Endothelial cell of umbilical vein (primary cell): ENCODE results near the gene ARHGEF1. TPM values are rescaled to one million over a fixed set of nuclear protein-coding genes. Genes with fewer than 3 reads are reported as not detected.
"Not testable (repeated sequence)": the region's sequence is repeated elsewhere in the genome, so short reads cannot be mapped to it uniquely, and the experiment has no call there.

Source experiments
- BruUV-seq: library from RNA; stranded (reverse); fragments of 400-500 nt; replicated peaks from 2 replicates; lab custom pipeline; 2021; lab: Mats Ljungman, UMichigan
- CTCF ChIA-PET: fragments of 300-600, 350-600 bp; sonication (Branson Sonifier 250); formaldehyde crosslinking; loops from one replicate; lab custom pipeline; 2021; ENCODE audit warnings: antibody characterized with exemption, inconsistent platforms; lab: Charles Lee
- POLR2A ChIA-PET: fragments of 300-600, 350-600 bp; sonication (Branson Sonifier 250); formaldehyde crosslinking; loops from one replicate; lab custom pipeline; 2021; ENCODE audit warnings: antibody characterized with exemption, inconsistent platforms; lab: Charles Lee
- DNase-seq: peaks from one replicate; pipeline ENCODE4 v3.0.0-alpha.2; 2011; ENCODE audit warnings: low read depth, low spot score
- FAIRE-seq: peaks from 2 replicates; lab custom pipeline; 2011; peaks lifted over from hg19 to GRCh38; lab: Jason Lieb, UNC
- H2AFZ ChIP-seq: 2 replicates; pipeline ENCODE4 v1.6.0; 2012; ENCODE audit warnings: low read depth, low read length, control low read depth, inconsistent platforms
- H3K27ac ChIP-seq: 2 replicates; pipeline ENCODE4 v1.5.1; 2011; ENCODE audit warnings: low read depth, mild to moderate bottlenecking, control low read depth, low read length, moderate library complexity; ENCODE audit not compliant: insufficient read depth
- H3K27me3 ChIP-seq, 2 experiments: 2 replicates each; pipeline versions ENCODE4 v1.6.0 to v1.6.1; 2011; ENCODE audit warnings: low read length in 2 of 2, mixed read lengths in 1 of 2; ENCODE audit not compliant: control insufficient read depth in 2 of 2, insufficient read depth in 2 of 2
- H3K36me3 ChIP-seq, 2 experiments: 2 replicates in 1 of 2; 3 replicates in 1 of 2; pipeline ENCODE4 v1.5.1; 2011; ENCODE audit warnings: low read length in 2 of 2, mild to moderate bottlenecking in 1 of 2, moderate library complexity in 1 of 2; ENCODE audit not compliant: control insufficient read depth in 2 of 2, insufficient read depth in 2 of 2; ENCODE audit errors: extremely low read depth in 1 of 2
- H3K4me1 ChIP-seq: 3 replicates; pipeline ENCODE4 v1.5.1; 2011; ENCODE audit warnings: mild to moderate bottlenecking, low read length; ENCODE audit not compliant: control insufficient read depth, insufficient read depth; ENCODE audit errors: extremely low read depth
- H3K4me2 ChIP-seq: 2 replicates; pipeline ENCODE4 v1.6.1; 2011; ENCODE audit warnings: low read length, control low read depth, mixed read lengths; ENCODE audit not compliant: insufficient read depth
- H3K4me3 ChIP-seq, 3 experiments: fragments of 200-600 bp in 1 of 3; sonication (generic), shearing (Covaris generic) in 1 of 3; replicated peaks in 1 of 3; 2 replicates each; pipeline ENCODE4 v1.5.1; 2011 to 2016; ENCODE audit warnings: control low read depth in 3 of 3, low read length in 3 of 3, mild to moderate bottlenecking in 2 of 3, inconsistent platforms in 1 of 3, low read depth in 1 of 3, moderate library complexity in 1 of 3; ENCODE audit not compliant: insufficient read depth in 1 of 3
- H3K79me2 ChIP-seq: 2 replicates; pipeline ENCODE4 v1.6.0; 2012; ENCODE audit warnings: low read length, inconsistent platforms; ENCODE audit not compliant: control insufficient read depth, insufficient read depth
- H3K9ac ChIP-seq: replicated peaks from 2 replicates; pipeline ENCODE3; 2011; ENCODE audit warnings: low read length, control low read depth; ENCODE audit not compliant: insufficient read depth; ENCODE audit errors: extremely low read depth
- H3K9me1 ChIP-seq: replicated peaks from 3 replicates; pipeline ENCODE4 v1.6.0; 2011; ENCODE audit warnings: mild to moderate bottlenecking, low read length; ENCODE audit not compliant: control insufficient read depth, insufficient read depth; ENCODE audit errors: extremely low read depth
- H3K9me3 ChIP-seq: replicated peaks from 2 replicates; pipeline ENCODE4 v1.5.1; 2012; ENCODE audit warnings: low read length, inconsistent platforms; ENCODE audit not compliant: control insufficient read depth, insufficient read depth
- H4K20me1 ChIP-seq: replicated peaks from 2 replicates; pipeline ENCODE3; 2011; ENCODE audit warnings: mild to moderate bottlenecking, low read length; ENCODE audit not compliant: control insufficient read depth, insufficient read depth; ENCODE audit errors: extremely low read depth
- CTCF ChIP-seq, 2 donors: IDR thresholded peaks; 1 replicate in 1 of 2; 2 replicates in 1 of 2; pipeline ENCODE4 v1.5.1; 2011; ENCODE audit warnings: low read length in 2 of 2, mild to moderate bottlenecking in 2 of 2, moderate library complexity in 2 of 2, control low read depth in 1 of 2, inconsistent platforms in 1 of 2, low read depth in 1 of 2; ENCODE audit not compliant: insufficient read depth in 1 of 2; ENCODE audit errors: extremely low read depth in 1 of 2
- EZH2 ChIP-seq: IDR thresholded peaks from 2 replicates; pipeline ENCODE4 v1.6.1; 2012; ENCODE audit warnings: borderline replicate concordance, low read depth, mild to moderate bottlenecking, moderate library complexity, low read length, inconsistent platforms; ENCODE audit not compliant: severe bottlenecking
- FOS ChIP-seq: IDR thresholded peaks from 2 replicates; pipeline ENCODE4 v1.6.1; 2011; ENCODE audit warnings: mild to moderate bottlenecking, low read length, moderate library complexity, borderline replicate concordance; ENCODE audit not compliant: insufficient read depth
- GATA2 ChIP-seq: IDR thresholded peaks from 2 replicates; pipeline ENCODE4 v1.7.0; 2011; ENCODE audit warnings: low read depth, mild to moderate bottlenecking, moderate library complexity, mixed read lengths, low read length; ENCODE audit not compliant: insufficient read length, insufficient read depth
- MYC ChIP-seq: IDR thresholded peaks from one replicate; pipeline ENCODE4 v1.6.1; 2011; ENCODE audit warnings: mild to moderate bottlenecking, low read depth, low read length
- POLR2A ChIP-seq: IDR thresholded peaks from 2 replicates; pipeline ENCODE4 v1.6.1; 2012; ENCODE audit warnings: low read depth, mild to moderate bottlenecking, control low read depth, low read length
- POLR2AphosphoS5 ChIP-seq: IDR thresholded peaks from 2 replicates; pipeline ENCODE4 v1.6.1; 2012; ENCODE audit warnings: low read depth, mild to moderate bottlenecking, control low read depth, low read length, moderate library complexity; ENCODE audit not compliant: insufficient read depth
- dilution Hi-C: fragments of 300-500 bp; cut with MboI; formaldehyde crosslinking; loops from one replicate; pipeline ENCODE4 v1.15.0; 2019; ENCODE audit warnings: low sequenced_read_pairs; ENCODE audit not compliant: extremely low pct_ligation_motif_present
- intact Hi-C: fragments of 100-400 bp; cut with micrococcal nuclease; formaldehyde crosslinking; loops from one replicate; pipeline ENCODE4 v1.10.0; 2022
- polyA plus RNA-seq, 4 experiments: library from polyadenylated mRNA; depleted of rRNA in 3 of 4; stranded (reverse) in 3 of 4; unstranded in 1 of 4; fragments of >200 nt; gene quantifications; 2 replicates each; pipeline versions ENCODE4 v1.2.1 to v1.2.3, GENCODE V29; 2011 to 2012; ENCODE audit warnings: missing spikeins in 1 of 4
- total RNA-seq: library from RNA; stranded (reverse); gene quantifications from 2 replicates; pipeline ENCODE4 v1.2.3, GENCODE V29; 2021
- TF ChIP-seq, protein P1 (sequence below): IDR thresholded peaks from 2 replicates; pipeline ENCODE4 v1.6.1; 2011; ENCODE audit not compliant: insufficient read depth, insufficient read length

ARHGEF1 gene
- total and polyA plus RNA-seq, 2 donors (not counting 3 experiments of a cell fraction or from before 2014, with no cell fraction given) = 65.4 to 123 TPM

- H2AFZ ChIP-seq, H3K27ac ChIP-seq, intact Hi-C loops, DNase-seq, H3K79me2 ChIP-seq, H3K9me1 ChIP-seq, dilution Hi-C loops, H3K4me3 ChIP-seq, H3K4me2 ChIP-seq, FAIRE-seq, H3K4me1 ChIP-seq, BruUV-seq, H4K20me1 ChIP-seq, H3K27me3 ChIP-seq, H3K9ac ChIP-seq, CTCF ChIA-PET, H3K9me3 ChIP-seq: not testable (repeated sequence)
- peaks cover 2 to 10% of the 10 kb centered on the region in 2 experiments for H3K36me3 ChIP-seq
- POLR2A ChIA-PET = interaction anchor here (0.7 kb wide), 1 partner anchor 31 kb away, joined by 3 read pairs; no protein-coding TSS in a partner anchor
These were observed 7.0 kb upstream of the ARHGEF1 start for GRCh38 chr19:41875973-41876372.

- Histone ChIP-seq H3K27me3 (no peaks in the 10 kb centered on the region), H3K4me3 (no peak within 1 kb of the TSS), H3K79me2 (no peaks in the 10 kb centered on the region), H3K9ac (no peak within 1 kb of the TSS), H3K27ac (no peak within 1 kb of the TSS), H3K9me1 (no peaks in the 10 kb centered on the region), H3K9me3 (no peaks in the 10 kb centered on the region), H4K20me1 (no peaks in the 10 kb centered on the region), H3K36me3 (no peaks in the 10 kb centered on the region), H2AFZ (no peak within 1 kb of the TSS), H3K4me1 (no peaks in the 10 kb centered on the region), H3K4me2 (no peak within 1 kb of the TSS)
- FAIRE-seq (no peak), DNase-seq (no peak)
- BruUV-seq = no TSS peak
- dilution Hi-C loops = no loop called here
- POLR2A ChIA-PET = no interaction called here
- TF ChIP-seq CTCF (IDR thresholded peaks at IDR 0.05; ENCODE audit: extremely low read depth in 1 of 2, insufficient read depth in 1 of 2, low read depth in 1 of 2, low read length in 2 of 2) = no peak
- no peak for TF ChIP-seq GATA2
- TF ChIP-seq, protein P1, sequence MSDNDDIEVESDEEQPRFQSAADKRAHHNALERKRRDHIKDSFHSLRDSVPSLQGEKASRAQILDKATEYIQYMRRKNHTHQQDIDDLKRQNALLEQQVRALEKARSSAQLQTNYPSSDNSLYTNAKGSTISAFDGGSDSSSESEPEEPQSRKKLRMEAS = no peak
- TF ChIP-seq MYC = no peak
- TF ChIP-seq FOS = no peak
- no peak for TF ChIP-seq POLR2A
- TF ChIP-seq POLR2AphosphoS5 = no peak
- TF ChIP-seq EZH2 = no peak
- CTCF ChIA-PET = no interaction called here
- intact Hi-C loops = no loop called here
These were observed 5.8 kb upstream of the ARHGEF1 start, which contains the start of gene CD79A for GRCh38 chr19:41876847-41877832. Gene CD79A (plus strand): TSS chr19:41877279. CDS start chr19:41877305, 26 bp downstream.
